HCT116 (cell line): ENCODE data around the gene PRKG1.

ENCODE experiments used
- CEBPB ChIP-seq: IDR thresholded peaks from 2 replicates; pipeline ENCODE4 v1.6.1; 2012; ENCODE audit warnings: low read depth
- POLR2A ChIP-seq: IDR thresholded peaks from 2 replicates; pipeline ENCODE4 v1.7.0; 2011; ENCODE audit warnings: borderline replicate concordance; ENCODE audit not compliant: insufficient read depth, insufficient read length; ENCODE audit errors: extremely low read depth
- POLR2AphosphoS5 ChIP-seq: IDR thresholded peaks from 2 replicates; pipeline ENCODE4 v1.6.1; 2011; ENCODE audit warnings: mild to moderate bottlenecking, low read depth, low read length, moderate library complexity
- SIN3A ChIP-seq: IDR thresholded peaks from 2 replicates; pipeline ENCODE4 v1.6.1; 2012; ENCODE audit warnings: low read depth
- YY1 ChIP-seq: IDR thresholded peaks from 2 replicates; pipeline ENCODE4 v1.6.1; 2011; ENCODE audit warnings: low read length, low read depth, moderate library complexity, mild to moderate bottlenecking; ENCODE audit not compliant: insufficient replicate concordance; ENCODE audit errors: extremely low read depth
- ZFX ChIP-seq: fragments of 450-650 bp; IDR thresholded peaks from 2 replicates; pipeline ENCODE4 v1.6.1; 2017
- TF ChIP-seq, protein P1 (sequence below), 3 experiments: fragments of 200-600 bp in 1 of 3; sonication (generic) in 1 of 3; IDR thresholded peaks in 2 of 3; conservative IDR thresholded peaks in 1 of 3; 2 replicates each; pipeline ENCODE4 v1.5.1; 2012 to 2017; ENCODE audit warnings: low read depth in 2 of 3, low read length in 2 of 3, antibody characterized with exemption in 1 of 3, borderline replicate concordance in 1 of 3, control low read depth in 1 of 3, mild to moderate bottlenecking in 1 of 3, mixed read lengths in 1 of 3, mixed run types in 1 of 3, moderate library complexity in 1 of 3; ENCODE audit not compliant: insufficient read depth in 1 of 3
- TF ChIP-seq, protein P2 (sequence below): IDR thresholded peaks from 2 replicates; pipeline ENCODE4 v1.6.1; 2011; ENCODE audit warnings: mild to moderate bottlenecking, low read length, moderate library complexity; ENCODE audit not compliant: insufficient replicate concordance; ENCODE audit errors: extremely low read depth

DNA sequence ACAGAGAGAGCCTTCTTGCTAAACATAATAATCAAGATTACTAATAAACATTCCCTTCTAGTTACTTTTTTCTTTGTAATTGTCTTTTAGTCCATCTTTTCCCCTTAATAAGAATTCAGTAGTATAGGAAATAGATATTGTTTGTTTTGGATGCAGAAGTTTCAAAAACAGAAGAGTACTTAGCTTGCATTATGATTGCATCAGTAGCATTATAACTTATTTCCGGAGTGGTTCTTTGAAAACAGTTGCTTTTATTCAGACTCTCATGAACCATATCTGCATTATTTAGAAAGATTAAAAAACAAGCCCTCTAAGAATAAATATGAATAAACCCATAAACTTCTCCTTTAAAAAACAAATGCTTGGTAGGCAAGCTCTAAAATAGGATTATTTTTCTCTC lies 1205.8 kb downstream of the PRKG1 start:
- TF ChIP-seq POLR2A, result no peak
- TF ChIP-seq YY1, result no peak
- TF ChIP-seq, protein P1, sequence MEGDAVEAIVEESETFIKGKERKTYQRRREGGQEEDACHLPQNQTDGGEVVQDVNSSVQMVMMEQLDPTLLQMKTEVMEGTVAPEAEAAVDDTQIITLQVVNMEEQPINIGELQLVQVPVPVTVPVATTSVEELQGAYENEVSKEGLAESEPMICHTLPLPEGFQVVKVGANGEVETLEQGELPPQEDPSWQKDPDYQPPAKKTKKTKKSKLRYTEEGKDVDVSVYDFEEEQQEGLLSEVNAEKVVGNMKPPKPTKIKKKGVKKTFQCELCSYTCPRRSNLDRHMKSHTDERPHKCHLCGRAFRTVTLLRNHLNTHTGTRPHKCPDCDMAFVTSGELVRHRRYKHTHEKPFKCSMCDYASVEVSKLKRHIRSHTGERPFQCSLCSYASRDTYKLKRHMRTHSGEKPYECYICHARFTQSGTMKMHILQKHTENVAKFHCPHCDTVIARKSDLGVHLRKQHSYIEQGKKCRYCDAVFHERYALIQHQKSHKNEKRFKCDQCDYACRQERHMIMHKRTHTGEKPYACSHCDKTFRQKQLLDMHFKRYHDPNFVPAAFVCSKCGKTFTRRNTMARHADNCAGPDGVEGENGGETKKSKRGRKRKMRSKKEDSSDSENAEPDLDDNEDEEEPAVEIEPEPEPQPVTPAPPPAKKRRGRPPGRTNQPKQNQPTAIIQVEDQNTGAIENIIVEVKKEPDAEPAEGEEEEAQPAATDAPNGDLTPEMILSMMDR (IDR thresholded peaks at IDR 0.05 in 2 of 3, conservative IDR thresholded peaks at IDR 0.05 in 1 of 3; ENCODE audit: borderline replicate concordance in 1 of 3, insufficient read depth in 1 of 3, low read depth in 2 of 3, low read length in 2 of 3), result no peak
- no peak for TF ChIP-seq CEBPB
- no peak for TF ChIP-seq SIN3A
- TF ChIP-seq POLR2AphosphoS5, result no peak
- TF ChIP-seq, protein P2, sequence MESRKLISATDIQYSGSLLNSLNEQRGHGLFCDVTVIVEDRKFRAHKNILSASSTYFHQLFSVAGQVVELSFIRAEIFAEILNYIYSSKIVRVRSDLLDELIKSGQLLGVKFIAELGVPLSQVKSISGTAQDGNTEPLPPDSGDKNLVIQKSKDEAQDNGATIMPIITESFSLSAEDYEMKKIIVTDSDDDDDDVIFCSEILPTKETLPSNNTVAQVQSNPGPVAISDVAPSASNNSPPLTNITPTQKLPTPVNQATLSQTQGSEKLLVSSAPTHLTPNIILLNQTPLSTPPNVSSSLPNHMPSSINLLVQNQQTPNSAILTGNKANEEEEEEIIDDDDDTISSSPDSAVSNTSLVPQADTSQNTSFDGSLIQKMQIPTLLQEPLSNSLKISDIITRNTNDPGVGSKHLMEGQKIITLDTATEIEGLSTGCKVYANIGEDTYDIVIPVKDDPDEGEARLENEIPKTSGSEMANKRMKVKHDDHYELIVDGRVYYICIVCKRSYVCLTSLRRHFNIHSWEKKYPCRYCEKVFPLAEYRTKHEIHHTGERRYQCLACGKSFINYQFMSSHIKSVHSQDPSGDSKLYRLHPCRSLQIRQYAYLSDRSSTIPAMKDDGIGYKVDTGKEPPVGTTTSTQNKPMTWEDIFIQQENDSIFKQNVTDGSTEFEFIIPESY, result no peak
- TF ChIP-seq ZFX, result no peak
